Psoas muscle (tissue), 8 donors: ENCODE data around the gene SBNO2. TPM values are rescaled to one million over a fixed set of nuclear protein-coding genes. Genes with fewer than 3 reads are reported as not detected.

Source experiments
- ATAC-seq, 4 donors: fragments of 200-7000 bp; cut with Tn5 transposase; one replicate each; pipeline ENCODE4 v1.9.1; 2020; ENCODE audit warnings: moderate library complexity in 3 of 4, mild to moderate bottlenecking in 2 of 4
- DNase-seq, 2 donors: peaks; one replicate each; pipeline ENCODE4 v3.0.0-alpha.2; 2020
- H3K27ac ChIP-seq: fragments of 200-600 bp; one replicate; pipeline ENCODE4 v1.8.0; 2022
- H3K27me3 ChIP-seq, 3 donors: fragments of 200-600 bp in 1 of 3; one replicate each; pipeline versions ENCODE4 v1.6.1 to v1.8.0; 2013 to 2022; ENCODE audit warnings: low read length in 2 of 3, mild to moderate bottlenecking in 2 of 3, moderate library complexity in 1 of 3; ENCODE audit not compliant: insufficient read depth in 3 of 3
- H3K36me3 ChIP-seq, 2 donors: fragments of 200-600 bp in 1 of 2; one replicate each; pipeline versions ENCODE4 v1.6.1 to v1.8.0; 2013 to 2022; ENCODE audit warnings: low read depth in 1 of 2, mild to moderate bottlenecking in 1 of 2, moderate library complexity in 1 of 2; ENCODE audit not compliant: insufficient read depth in 1 of 2
- H3K4me1 ChIP-seq: fragments of 200-600 bp; one replicate; pipeline ENCODE4 v1.8.0; 2022
- H3K4me3 ChIP-seq: fragments of 200-600 bp; one replicate; pipeline ENCODE4 v1.8.0; 2022; ENCODE audit warnings: mild to moderate bottlenecking
- H3K9me3 ChIP-seq: fragments of 200-600 bp; one replicate; pipeline ENCODE4 v1.8.0; 2022
- WGBS, 3 donors: extraction: QIAGEN DNeasy Blood & Tissue Kit; methylation state at CpG; one replicate each; pipeline versions ENCODE4 v1.1.6 to v1.1.7; 2013; 5-methylcytosine and 5-hydroxymethylcytosine counted together
- intact Hi-C, 2 donors: fragments of 100-400 bp; cut with DNase I; formaldehyde crosslinking; loops; one replicate each; pipeline versions ENCODE4 v1.11.0 to v1.14.2; 2022
- polyA plus RNA-seq, 3 donors: library from polyadenylated mRNA; stranded (reverse); fragments of 200-250 nt; gene quantifications; one replicate each; pipeline ENCODE4 v1.2.3, GENCODE V29; 2013
- total RNA-seq, 4 donors: library from RNA; stranded (reverse); fragmentation: NEBNext Ultra II Directional in 2 of 4; extraction: Animal tissue kit (Norgen Biotek cat#: 25700) in 2 of 4; gene quantifications; one replicate each; pipeline versions ENCODE4 v1.2.1 to v1.2.4, GENCODE V29; 2021 to 2023
- TF ChIP-seq, protein P1 (sequence below): fragments of 200-600 bp; IDR thresholded peaks from one replicate; pipeline ENCODE4 v1.8.0; 2022; ENCODE audit warnings: antibody characterized with exemption
- donor health status: healthy with polysubstance abuse.
- donor health status: DM: no; HTN: no; CAD: no; lungs with moderate emphysema.
- donor health status: Bipolar disorder and iron deficiency.
- donor health status: healthy.
- donor health status: DM: yes; HTN: yes; CAD: no.
- donor health status: DM: no; HTN: no; CAD: no.
- donor health status: DM: no; HTN: no; CAD: no.
- donor health status: DM: yes; HTN: yes; CAD: no.

SBNO2 gene
- total and polyA plus RNA-seq, 7 donors: 18.5 to 138 (median 47.2) TPM

DNA sequence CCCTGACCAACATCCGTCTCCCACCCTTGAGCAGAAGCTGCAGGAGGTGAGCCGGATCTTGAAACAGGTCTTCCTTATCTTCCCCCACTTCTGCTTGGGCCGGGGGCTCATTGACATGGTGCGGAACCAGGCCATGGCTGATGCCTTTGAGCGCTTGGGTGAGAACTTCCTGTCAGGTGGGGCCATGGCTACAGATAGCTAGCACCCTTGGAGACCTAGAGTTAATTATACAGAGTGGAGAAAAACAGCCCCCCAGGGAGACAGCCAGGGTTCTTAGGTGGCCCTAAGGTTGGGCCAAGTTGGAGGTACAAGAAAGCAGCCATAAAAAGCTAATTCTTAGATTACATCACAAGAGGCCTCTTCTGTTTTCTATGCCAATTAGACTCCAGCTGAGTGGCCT, 116.0 kb downstream of the SBNO2 start:
- Histone ChIP-seq H3K27ac (no peak overlapping the region), H3K9me3 (peaks cover 33% of the 10 kb centered on the region)

More for the DNA sequence above, 116.0 kb downstream of the SBNO2 start:
- WGBS, 3 donors: 93 to 99% (median 98%) methylated on average over 5 of the region's 5 CpGs
- no peak overlapping the region for H3K4me3 ChIP-seq
- intact Hi-C loops: no loop called here
- no peak for DNase-seq
- no peak for ATAC-seq
- H3K4me1 ChIP-seq: no peaks in the 10 kb centered on the region
- H3K27me3 ChIP-seq: no peaks in the 10 kb centered on the region
- TF ChIP-seq, protein P1, sequence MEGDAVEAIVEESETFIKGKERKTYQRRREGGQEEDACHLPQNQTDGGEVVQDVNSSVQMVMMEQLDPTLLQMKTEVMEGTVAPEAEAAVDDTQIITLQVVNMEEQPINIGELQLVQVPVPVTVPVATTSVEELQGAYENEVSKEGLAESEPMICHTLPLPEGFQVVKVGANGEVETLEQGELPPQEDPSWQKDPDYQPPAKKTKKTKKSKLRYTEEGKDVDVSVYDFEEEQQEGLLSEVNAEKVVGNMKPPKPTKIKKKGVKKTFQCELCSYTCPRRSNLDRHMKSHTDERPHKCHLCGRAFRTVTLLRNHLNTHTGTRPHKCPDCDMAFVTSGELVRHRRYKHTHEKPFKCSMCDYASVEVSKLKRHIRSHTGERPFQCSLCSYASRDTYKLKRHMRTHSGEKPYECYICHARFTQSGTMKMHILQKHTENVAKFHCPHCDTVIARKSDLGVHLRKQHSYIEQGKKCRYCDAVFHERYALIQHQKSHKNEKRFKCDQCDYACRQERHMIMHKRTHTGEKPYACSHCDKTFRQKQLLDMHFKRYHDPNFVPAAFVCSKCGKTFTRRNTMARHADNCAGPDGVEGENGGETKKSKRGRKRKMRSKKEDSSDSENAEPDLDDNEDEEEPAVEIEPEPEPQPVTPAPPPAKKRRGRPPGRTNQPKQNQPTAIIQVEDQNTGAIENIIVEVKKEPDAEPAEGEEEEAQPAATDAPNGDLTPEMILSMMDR: no peak
- H3K36me3 ChIP-seq: peaks cover 0 to 53% of the 10 kb centered on the region in 2 donors

Other genes starting within 250 kb of the SBNO2 start
- gene ARID3A, start 248.2 kb downstream of the SBNO2 start, total RNA-seq: 1 to 10 TPM; 4.2 to 6.7 (median 4.9) TPM
- 1 to 10 TPM; 2.3 to 4.2 (median 3.2) TPM for gene ARID3A, start 248.2 kb downstream of the SBNO2 start, polyA plus RNA-seq
- gene WDR18, start 189.9 kb downstream of the SBNO2 start, total RNA-seq: 10 to 100 TPM; 17.4 to 28.0 (median 20.3) TPM
- gene WDR18, start 189.9 kb downstream of the SBNO2 start, polyA plus RNA-seq: 10 to 100 TPM; 30.8 to 77.9 (median 39.0) TPM
- gene GRIN3B, start 173.8 kb downstream of the SBNO2 start, total RNA-seq: under 1 TPM in 1 of 4 donors, not detected in 3; 0.16 TPM
- under 1 TPM in 1 of 3 donors, not detected in 2; 0.01 TPM for gene GRIN3B, start 173.8 kb downstream of the SBNO2 start, polyA plus RNA-seq
- gene TMEM259, start 153.1 kb downstream of the SBNO2 start, total RNA-seq: 100 to 1,000 TPM in 1 of 4 donors, 10 to 100 TPM in 3; 67.1 to 128 (median 87.4) TPM
- 100 to 1,000 TPM in 1 of 3 donors, 10 to 100 TPM in 2; 80.6 to 133 (median 89.9) TPM for gene TMEM259, start 153.1 kb downstream of the SBNO2 start, polyA plus RNA-seq
- not detected for gene RNU6-2, start 152.7 kb downstream of the SBNO2 start, total RNA-seq
- gene RNU6-2, start 152.7 kb downstream of the SBNO2 start, polyA plus RNA-seq: not detected
- 1 to 10 TPM; 3.0 to 9.5 (median 8.5) TPM for gene CNN2, start 147.7 kb downstream of the SBNO2 start, total RNA-seq
- 1 to 10 TPM; 1.7 to 6.3 (median 2.3) TPM for gene CNN2, start 147.7 kb downstream of the SBNO2 start, polyA plus RNA-seq
- gene ABCA7, start 134.2 kb downstream of the SBNO2 start, total RNA-seq: 10 to 100 TPM in 3 of 4 donors, 1 to 10 TPM in 1; 5.2 to 19.5 (median 16.5) TPM
- 10 to 100 TPM in 1 of 3 donors, 1 to 10 TPM in 2; 2.6 to 10.1 (median 3.3) TPM for gene ABCA7, start 134.2 kb downstream of the SBNO2 start, polyA plus RNA-seq
- 1 to 10 TPM; 2.0 to 4.0 (median 3.2) TPM for gene ARHGAP45, start 107.1 kb downstream of the SBNO2 start, total RNA-seq
- gene ARHGAP45, start 107.1 kb downstream of the SBNO2 start, polyA plus RNA-seq: 1 to 10 TPM; 1.2 to 1.8 (median 1.8) TPM
- 100 to 1,000 TPM; 133 to 147 (median 143) TPM for gene POLR2E, start 78.9 kb downstream of the SBNO2 start, total RNA-seq
- 100 to 1,000 TPM; 170 to 243 (median 217) TPM for gene POLR2E, start 78.9 kb downstream of the SBNO2 start, polyA plus RNA-seq
- gene GPX4, start 70.3 kb downstream of the SBNO2 start, total RNA-seq: 100 to 1,000 TPM; 279 to 560 (median 304) TPM
- gene GPX4, start 70.3 kb downstream of the SBNO2 start, polyA plus RNA-seq: 100 to 1,000 TPM; 490 to 762 (median 618) TPM
- 10 to 100 TPM; 83.5 to 95.0 (median 88.3) TPM for gene STK11, start 31.5 kb upstream of the SBNO2 start, total RNA-seq
- gene STK11, start 31.5 kb upstream of the SBNO2 start, polyA plus RNA-seq: 100 to 1,000 TPM in 1 of 3 donors, 10 to 100 TPM in 2; 64.9 to 133 (median 83.4) TPM
- gene CBARP, start 63.7 kb upstream of the SBNO2 start, total RNA-seq: 1 to 10 TPM in 2 of 4 donors, under 1 TPM in 2; 0.41 to 4.0 (median 1.5) TPM
- 10 to 100 TPM in 1 of 3 donors, under 1 TPM in 2; 0.75 to 19.0 (median 0.88) TPM for gene CBARP, start 63.7 kb upstream of the SBNO2 start, polyA plus RNA-seq
- 100 to 1,000 TPM; 362 to 759 (median 472) TPM for gene ATP5F1D, start 67.5 kb upstream of the SBNO2 start, total RNA-seq
- gene ATP5F1D, start 67.5 kb upstream of the SBNO2 start, polyA plus RNA-seq: 100 to 1,000 TPM; 310 to 858 (median 690) TPM
- 100 to 1,000 TPM in 3 of 4 donors, 10 to 100 TPM in 1; 84.7 to 331 (median 217) TPM for gene MIDN, start 74.3 kb upstream of the SBNO2 start, total RNA-seq
- gene MIDN, start 74.3 kb upstream of the SBNO2 start, polyA plus RNA-seq: 100 to 1,000 TPM in 1 of 3 donors, 10 to 100 TPM in 2; 29.2 to 147 (median 36.4) TPM
- gene CIRBP, start 95.1 kb upstream of the SBNO2 start, total RNA-seq: 100 to 1,000 TPM; 137 to 591 (median 245) TPM
- gene CIRBP, start 95.1 kb upstream of the SBNO2 start, polyA plus RNA-seq: 100 to 1,000 TPM; 249 to 321 (median 317) TPM
- gene FAM174C, start 101.3 kb upstream of the SBNO2 start, total RNA-seq: 10 to 100 TPM in 3 of 4 donors, 1 to 10 TPM in 1; 9.0 to 18.1 (median 14.0) TPM
- 10 to 100 TPM; 21.8 to 88.8 (median 47.6) TPM for gene FAM174C, start 101.3 kb upstream of the SBNO2 start, polyA plus RNA-seq
- not detected for gene EFNA2, start 111.6 kb upstream of the SBNO2 start, total RNA-seq
- not detected for gene EFNA2, start 111.6 kb upstream of the SBNO2 start, polyA plus RNA-seq
- 100 to 1,000 TPM; 230 to 338 (median 308) TPM for gene NDUFS7, start 209.6 kb upstream of the SBNO2 start, total RNA-seq
- 100 to 1,000 TPM; 177 to 423 (median 294) TPM for gene NDUFS7, start 209.6 kb upstream of the SBNO2 start, polyA plus RNA-seq
- 100 to 1,000 TPM; 227 to 339 (median 232) TPM for gene GAMT, start 227.3 kb upstream of the SBNO2 start, total RNA-seq
- 100 to 1,000 TPM; 162 to 464 (median 351) TPM for gene GAMT, start 227.3 kb upstream of the SBNO2 start, polyA plus RNA-seq
- gene DAZAP1, start 233.3 kb upstream of the SBNO2 start, total RNA-seq: 100 to 1,000 TPM in 1 of 4 donors, 10 to 100 TPM in 3; 59.9 to 122 (median 86.9) TPM
- gene DAZAP1, start 233.3 kb upstream of the SBNO2 start, polyA plus RNA-seq: 100 to 1,000 TPM in 1 of 3 donors, 10 to 100 TPM in 2; 68.9 to 103 (median 94.1) TPM